T-helper 17 cell (primary cell): ENCODE data around the gene PEPD. TPM values are rescaled to one million over a fixed set of nuclear protein-coding genes. Genes with fewer than 3 reads are reported as not detected.
A peak's percentile ranks its signal among the peaks of the same experiment; 100 is the strongest.

Source experiments
- ATAC-seq: fragments of 150-1000 bp; cut with Tn5 transposase; 2 replicates; pipeline ENCODE4 v1.10.0; 2021; ENCODE audit warnings: mild to moderate bottlenecking, moderate library complexity
- DNase-seq, 3 donors: peaks; one replicate each; pipeline versions ENCODE4 v3.0.0 to v3.0.0-alpha.2; 2020 to 2021
- H3K9me3 ChIP-seq: one replicate; pipeline ENCODE4 v1.7.0; 2013; ENCODE audit warnings: low read length, mild to moderate bottlenecking; ENCODE audit not compliant: control insufficient read depth, poor library complexity, severe bottlenecking
- H3K27ac Mint-ChIP-seq: one replicate; pipeline ENCODE4 v1.8.0; 2022; ENCODE audit warnings: mild to moderate bottlenecking, moderate library complexity, mixed read lengths
- H3K27me3 Mint-ChIP-seq: one replicate; pipeline ENCODE4 v1.8.0; 2022; ENCODE audit warnings: mixed read lengths
- H3K36me3 Mint-ChIP-seq: one replicate; pipeline ENCODE4 v1.8.0; 2022; ENCODE audit warnings: low read depth, mixed read lengths
- H3K4me1 Mint-ChIP-seq: one replicate; pipeline ENCODE4 v1.8.0; 2022; ENCODE audit warnings: mild to moderate bottlenecking, mixed read lengths
- H3K4me3 Mint-ChIP-seq: one replicate; pipeline ENCODE4 v1.8.0; 2022; ENCODE audit warnings: mild to moderate bottlenecking, moderate library complexity, mixed read lengths
- total RNA-seq, 4 donors: library from RNA in 2 of 4; stranded (reverse) in 2 of 4; gene quantifications; one replicate each; pipeline ENCODE4 v1.2.3 and lab custom pipeline; 2022 to 2026

The PEPD gene
- total RNA-seq, 2 donors from 2014 or later = 38.5 to 41.4 TPM

DNA sequence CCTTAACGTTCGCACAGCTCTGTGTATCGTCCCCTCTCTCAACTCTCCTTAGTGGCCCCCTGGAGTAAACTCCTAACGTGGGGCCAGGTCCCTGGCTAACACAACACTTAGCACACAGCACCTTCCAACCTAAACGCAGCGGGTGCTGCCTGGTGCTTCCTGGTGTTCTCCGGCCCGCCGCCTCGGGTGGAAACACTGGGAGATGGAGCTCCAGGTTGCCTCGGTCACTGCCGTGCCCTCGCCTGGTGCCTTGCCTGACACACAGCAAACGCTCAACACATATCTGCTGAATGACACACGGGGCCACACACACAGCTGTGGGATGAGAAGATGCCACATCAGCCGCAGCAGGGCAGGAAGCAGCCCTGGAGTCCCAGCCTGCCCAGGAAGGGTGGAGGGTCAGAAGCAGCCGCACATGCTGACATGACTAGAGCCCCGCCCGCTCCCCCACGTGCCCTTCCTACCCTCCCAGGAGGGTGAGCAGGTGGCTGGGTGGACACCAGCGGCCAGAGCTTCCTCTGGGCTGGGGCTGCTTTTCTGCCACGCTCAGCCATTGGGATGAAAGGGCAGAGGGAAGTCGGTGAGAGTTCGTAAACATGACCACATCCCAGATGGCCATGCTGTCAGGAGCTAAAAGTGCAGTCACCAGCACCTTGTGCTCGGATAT, 6.6 kb downstream of the PEPD start:
- no peaks in the 10 kb centered on the region for H3K9me3 ChIP-seq
- peak overlapping the region; percentile 82 for H3K4me3 Mint-ChIP-seq
- DNase-seq (no peak), ATAC-seq (peak; percentile 71)
- peaks cover 2% of the 10 kb centered on the region for H3K36me3 Mint-ChIP-seq
- peak overlapping the region; percentile 87 for H3K27ac Mint-ChIP-seq
- no peaks in the 10 kb centered on the region for H3K27me3 Mint-ChIP-seq
- H3K4me1 Mint-ChIP-seq = peaks cover 47% of the 10 kb centered on the region

DNA sequence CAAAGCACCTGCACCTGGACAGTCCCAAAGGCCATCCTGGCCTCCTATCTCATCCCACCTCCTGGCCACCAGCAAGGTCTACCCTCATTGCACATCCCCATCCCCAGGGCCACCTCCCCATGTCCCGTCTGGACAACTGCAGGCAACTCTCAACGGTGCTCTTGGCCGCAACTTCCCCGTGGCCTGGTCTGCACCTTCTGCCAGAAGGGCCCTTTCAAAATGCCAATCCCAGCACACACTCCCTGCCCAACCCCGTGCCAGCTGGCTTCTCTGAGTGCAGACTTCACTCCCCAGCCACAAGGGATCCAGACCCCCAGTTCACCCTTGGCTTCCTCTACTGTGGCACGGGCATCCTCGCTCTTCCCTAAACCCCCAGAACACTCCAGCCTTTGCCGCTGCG, 8.2 kb downstream of the PEPD start:
- Mint-ChIP-seq H3K36me3 (peaks cover 2% of the 10 kb centered on the region), H3K4me1 (peaks cover 38% of the 10 kb centered on the region), H3K4me3 (no peak overlapping the region), H3K27ac (peak overlapping the region; percentile 24), H3K27me3 (no peaks in the 10 kb centered on the region)
- no peaks in the 10 kb centered on the region for H3K9me3 ChIP-seq
- DNase-seq (no peak), ATAC-seq (no peak)

DNA sequence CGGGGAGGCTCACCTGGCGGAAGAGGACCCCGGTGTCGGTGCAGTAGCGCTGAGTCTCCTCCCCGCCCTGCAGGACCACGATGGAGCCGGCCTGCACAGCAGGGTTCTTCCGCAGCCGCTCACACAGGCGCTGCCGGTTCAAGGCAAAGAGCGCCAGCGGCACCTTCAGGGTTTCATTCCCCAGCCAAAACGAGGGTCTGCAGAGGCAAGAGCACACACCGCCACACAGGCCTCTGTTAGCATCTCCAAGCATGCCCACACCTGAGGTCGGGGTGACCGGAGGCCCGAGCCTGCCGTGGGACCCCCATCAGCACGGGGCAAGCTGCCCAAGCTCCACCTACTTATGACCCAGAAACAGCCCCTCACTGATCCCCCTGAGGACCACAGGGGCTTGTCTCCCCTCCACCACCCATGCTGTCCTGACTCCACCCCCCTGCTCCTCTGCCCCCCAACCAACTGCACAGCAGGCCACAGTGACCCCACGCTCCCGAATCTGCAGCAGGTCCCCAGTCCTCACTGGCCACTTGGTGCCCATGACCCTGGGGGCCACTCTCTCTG, 8.9 kb downstream of the PEPD start:
- no peaks in the 10 kb centered on the region for H3K9me3 ChIP-seq
- ATAC-seq (no peak), DNase-seq (no peak)
- Mint-ChIP-seq H3K36me3 (peaks cover 2% of the 10 kb centered on the region), H3K27ac (peak overlapping the region; percentile 24), H3K4me3 (no peak overlapping the region), H3K4me1 (peaks cover 38% of the 10 kb centered on the region), H3K27me3 (no peaks in the 10 kb centered on the region)

DNA sequence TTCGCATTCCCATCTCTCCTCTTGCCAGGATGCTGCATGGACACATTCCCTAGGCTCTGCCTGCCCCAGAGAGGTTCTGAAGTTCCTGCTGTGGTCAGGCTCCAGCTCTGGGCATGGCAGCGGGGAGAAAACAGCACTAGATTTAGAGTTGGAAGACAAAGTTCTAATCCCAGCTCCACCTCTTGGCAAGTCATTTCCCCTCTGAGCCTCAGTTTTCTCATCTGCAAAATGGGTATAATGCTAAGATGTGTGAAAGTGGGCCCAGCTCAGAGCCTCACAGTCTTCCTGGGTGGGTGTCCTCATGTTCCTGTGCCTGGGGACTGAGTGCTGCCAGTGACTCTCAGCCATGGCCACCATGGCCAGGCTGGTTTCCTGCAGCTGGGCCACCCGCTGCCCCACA, 9.6 kb downstream of the PEPD start:
- no peak overlapping the region for H3K4me3 Mint-ChIP-seq
- no peaks in the 10 kb centered on the region for H3K27me3 Mint-ChIP-seq
- no peak for ATAC-seq
- no peak for DNase-seq
- no peaks in the 10 kb centered on the region for H3K9me3 ChIP-seq
- peaks cover 2% of the 10 kb centered on the region for H3K36me3 Mint-ChIP-seq
- H3K4me1 Mint-ChIP-seq = peaks cover 38% of the 10 kb centered on the region
- no peak overlapping the region for H3K27ac Mint-ChIP-seq

DNA sequence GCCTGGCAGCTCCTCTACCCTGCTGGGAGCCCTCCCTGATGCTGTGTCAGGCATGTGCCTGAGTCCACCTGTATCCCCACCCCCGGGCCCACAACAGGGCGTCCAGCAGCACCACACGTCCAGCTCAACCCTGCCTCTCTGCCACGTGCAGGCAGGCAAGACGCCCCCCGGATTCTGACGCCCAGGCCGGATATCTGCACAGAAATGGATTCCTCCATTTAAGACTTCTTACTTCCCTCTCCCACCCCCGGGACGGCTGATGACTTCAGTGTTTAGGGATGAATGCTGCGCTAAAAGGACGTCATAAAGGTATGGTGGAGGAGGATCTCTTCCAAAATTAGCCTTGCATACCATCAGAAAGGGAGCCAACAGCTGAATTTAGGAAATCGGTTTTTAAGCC, 10.2 kb downstream of the PEPD start:
- DNase-seq (no peak), ATAC-seq (no peak)
- Mint-ChIP-seq H3K36me3 (peaks cover 2% of the 10 kb centered on the region), H3K4me1 (peaks cover 38% of the 10 kb centered on the region), H3K27ac (no peak overlapping the region), H3K4me3 (no peak overlapping the region), H3K27me3 (no peaks in the 10 kb centered on the region)
- H3K9me3 ChIP-seq = no peaks in the 10 kb centered on the region

DNA sequence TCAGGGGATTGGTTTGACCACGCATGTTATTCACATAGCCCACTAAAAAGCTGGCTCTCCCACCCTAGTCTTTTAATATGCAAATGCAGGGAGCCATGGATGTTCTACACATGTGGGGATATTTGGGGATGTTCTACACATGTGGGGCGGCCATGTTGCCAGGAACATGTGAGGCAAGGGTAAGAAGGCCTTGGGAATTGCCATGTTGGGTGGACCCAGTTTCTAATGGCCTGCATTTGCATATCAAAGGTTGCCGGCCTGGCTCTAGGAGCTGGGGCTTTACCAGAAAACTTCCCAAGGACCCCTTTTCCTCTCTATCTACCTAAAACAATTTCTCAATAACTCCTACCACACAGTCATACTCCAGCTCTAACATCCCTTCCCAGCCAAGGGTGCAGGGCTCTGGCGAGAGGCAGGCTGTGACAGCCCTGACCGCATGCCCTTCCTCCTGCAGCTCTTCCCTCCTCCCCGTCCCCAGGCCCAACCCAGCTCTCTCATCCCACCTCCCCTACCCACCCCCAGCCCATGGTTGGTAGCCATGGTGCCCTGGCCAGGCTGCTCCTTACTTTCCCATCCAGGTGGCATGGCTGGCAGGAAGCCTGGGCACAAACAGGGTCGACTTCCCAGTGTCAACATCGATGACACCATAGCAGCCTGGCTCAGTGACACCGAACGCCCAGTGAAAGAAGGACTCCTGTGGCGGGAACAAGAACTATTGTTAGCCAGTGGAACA, 11.0 kb downstream of the PEPD start:
- ATAC-seq = no peak

DNA sequence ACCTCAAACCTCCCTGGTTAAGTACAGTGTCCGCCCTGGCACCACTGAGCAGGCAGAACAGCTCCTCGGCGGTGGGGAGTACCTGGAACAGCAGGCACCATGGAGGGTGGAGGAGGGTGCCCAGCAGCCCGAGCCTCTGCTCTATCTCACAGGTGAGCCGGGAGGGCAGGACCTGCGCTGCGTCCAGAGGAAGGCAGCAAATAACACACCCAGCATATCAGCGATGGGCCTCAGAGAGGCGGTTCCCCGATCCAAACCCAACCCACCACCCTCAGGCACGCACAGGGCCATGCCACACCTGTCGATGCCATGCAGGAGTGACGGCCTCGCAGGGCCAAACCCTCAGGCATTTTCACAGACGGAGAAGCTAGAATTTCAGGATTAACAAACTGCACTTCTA, 11.8 kb downstream of the PEPD start:
- Mint-ChIP-seq H3K4me1 (peaks cover 33% of the 10 kb centered on the region), H3K4me3 (no peak overlapping the region), H3K36me3 (peaks cover 2% of the 10 kb centered on the region), H3K27me3 (no peaks in the 10 kb centered on the region), H3K27ac (no peak overlapping the region)
- DNase-seq (no peak), ATAC-seq (no peak)
- no peaks in the 10 kb centered on the region for H3K9me3 ChIP-seq

More for the DNA sequence above, 11.0 kb downstream of the PEPD start:
- Mint-ChIP-seq H3K4me3 (no peak overlapping the region), H3K4me1 (peaks cover 40% of the 10 kb centered on the region), H3K27me3 (no peaks in the 10 kb centered on the region), H3K36me3 (peaks cover 2% of the 10 kb centered on the region), H3K27ac (no peak overlapping the region)
- no peaks in the 10 kb centered on the region for H3K9me3 ChIP-seq
- no peak for DNase-seq

DNA sequence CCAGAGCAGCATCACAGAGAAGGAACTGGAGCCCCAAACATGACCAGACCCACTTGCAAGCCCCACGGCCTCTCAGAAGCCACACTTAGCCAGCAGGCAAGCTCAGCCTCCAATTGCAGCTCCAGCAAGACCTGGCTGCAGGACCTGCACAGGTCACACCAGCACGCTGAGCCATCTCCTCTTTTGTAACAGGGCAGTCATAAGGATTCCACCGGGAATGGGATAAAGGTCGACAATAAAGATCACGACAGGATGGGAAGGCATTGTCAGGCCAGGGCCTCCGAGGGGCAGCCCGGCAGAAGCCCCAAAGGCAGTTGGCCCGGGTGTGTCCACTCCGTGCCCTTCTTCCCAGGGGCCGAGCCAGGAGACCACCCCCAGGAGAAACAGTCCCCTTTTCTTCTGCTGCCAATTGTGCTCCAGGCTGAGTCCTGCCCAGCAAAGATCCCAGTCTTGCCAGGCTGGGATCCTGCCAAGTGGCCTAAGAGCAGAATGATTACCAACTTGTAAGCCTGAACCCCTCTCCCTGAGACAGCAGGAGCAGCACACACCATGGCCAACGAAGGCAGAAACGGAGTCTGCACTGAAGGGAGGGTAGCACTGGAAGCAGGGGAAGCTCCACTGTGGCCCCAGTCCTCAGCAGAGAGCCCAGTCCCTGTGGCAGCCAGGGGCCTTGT, 12.5 kb downstream of the PEPD start:
- H3K4me3 Mint-ChIP-seq = no peak overlapping the region
- DNase-seq (no peak), ATAC-seq (no peak)
- H3K9me3 ChIP-seq = no peaks in the 10 kb centered on the region
- peaks cover 26% of the 10 kb centered on the region for H3K4me1 Mint-ChIP-seq
- H3K27me3 Mint-ChIP-seq = no peaks in the 10 kb centered on the region
- peaks cover 2% of the 10 kb centered on the region for H3K36me3 Mint-ChIP-seq
- no peak overlapping the region for H3K27ac Mint-ChIP-seq

DNA sequence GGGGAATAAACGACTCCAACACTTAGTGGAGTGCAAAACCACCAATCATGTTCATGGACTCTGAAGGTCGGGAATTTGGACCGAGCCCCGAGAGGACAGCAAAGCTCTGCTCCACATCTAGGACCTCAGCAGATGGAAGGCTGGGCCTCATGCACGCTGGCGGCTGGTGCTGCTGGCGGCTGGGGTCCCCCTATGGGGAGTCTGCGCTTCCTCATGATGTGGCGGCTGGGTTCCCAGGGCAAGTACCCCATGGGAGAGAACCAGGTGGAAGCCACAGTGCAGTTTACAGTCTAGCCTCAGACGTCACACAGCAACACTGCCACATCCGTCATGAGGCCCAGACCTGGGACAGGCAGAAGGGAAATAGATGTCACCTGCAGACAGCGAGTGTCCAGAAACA, 13.2 kb downstream of the PEPD start:
- no peak overlapping the region for H3K27ac Mint-ChIP-seq
- no peaks in the 10 kb centered on the region for H3K9me3 ChIP-seq
- no peaks in the 10 kb centered on the region for H3K27me3 Mint-ChIP-seq
- ATAC-seq = no peak
- DNase-seq = no peak
- H3K4me1 Mint-ChIP-seq = peaks cover 21% of the 10 kb centered on the region
- peaks cover 2% of the 10 kb centered on the region for H3K36me3 Mint-ChIP-seq
- H3K4me3 Mint-ChIP-seq = no peak overlapping the region

DNA sequence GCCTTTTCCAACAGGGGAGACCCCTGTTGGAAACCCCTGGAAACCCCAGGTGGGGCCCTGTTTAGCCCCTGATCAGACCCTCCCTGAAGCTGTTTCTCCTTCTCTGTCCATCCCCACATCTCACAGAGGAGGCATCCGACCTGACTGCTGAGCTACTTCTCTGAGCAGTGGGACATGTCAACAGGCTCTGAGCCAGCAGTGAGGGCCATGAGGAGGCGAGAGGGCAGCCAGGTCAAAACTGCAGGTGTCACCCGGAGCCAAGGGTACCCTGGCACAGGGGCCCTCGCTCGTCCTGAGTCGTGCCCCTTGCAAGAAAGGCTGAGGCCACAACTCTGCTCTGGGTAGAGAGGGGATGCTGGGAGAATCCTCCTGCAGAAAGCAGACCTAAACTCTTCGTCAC, 13.6 kb downstream of the PEPD start:
- H3K4me1 Mint-ChIP-seq = peaks cover 18% of the 10 kb centered on the region
- H3K4me3 Mint-ChIP-seq = no peak overlapping the region
- H3K27me3 Mint-ChIP-seq = no peaks in the 10 kb centered on the region
- H3K27ac Mint-ChIP-seq = no peak overlapping the region
- ATAC-seq (no peak), DNase-seq (no peak)
- H3K36me3 Mint-ChIP-seq = peaks cover 2% of the 10 kb centered on the region
- H3K9me3 ChIP-seq = no peaks in the 10 kb centered on the region

DNA sequence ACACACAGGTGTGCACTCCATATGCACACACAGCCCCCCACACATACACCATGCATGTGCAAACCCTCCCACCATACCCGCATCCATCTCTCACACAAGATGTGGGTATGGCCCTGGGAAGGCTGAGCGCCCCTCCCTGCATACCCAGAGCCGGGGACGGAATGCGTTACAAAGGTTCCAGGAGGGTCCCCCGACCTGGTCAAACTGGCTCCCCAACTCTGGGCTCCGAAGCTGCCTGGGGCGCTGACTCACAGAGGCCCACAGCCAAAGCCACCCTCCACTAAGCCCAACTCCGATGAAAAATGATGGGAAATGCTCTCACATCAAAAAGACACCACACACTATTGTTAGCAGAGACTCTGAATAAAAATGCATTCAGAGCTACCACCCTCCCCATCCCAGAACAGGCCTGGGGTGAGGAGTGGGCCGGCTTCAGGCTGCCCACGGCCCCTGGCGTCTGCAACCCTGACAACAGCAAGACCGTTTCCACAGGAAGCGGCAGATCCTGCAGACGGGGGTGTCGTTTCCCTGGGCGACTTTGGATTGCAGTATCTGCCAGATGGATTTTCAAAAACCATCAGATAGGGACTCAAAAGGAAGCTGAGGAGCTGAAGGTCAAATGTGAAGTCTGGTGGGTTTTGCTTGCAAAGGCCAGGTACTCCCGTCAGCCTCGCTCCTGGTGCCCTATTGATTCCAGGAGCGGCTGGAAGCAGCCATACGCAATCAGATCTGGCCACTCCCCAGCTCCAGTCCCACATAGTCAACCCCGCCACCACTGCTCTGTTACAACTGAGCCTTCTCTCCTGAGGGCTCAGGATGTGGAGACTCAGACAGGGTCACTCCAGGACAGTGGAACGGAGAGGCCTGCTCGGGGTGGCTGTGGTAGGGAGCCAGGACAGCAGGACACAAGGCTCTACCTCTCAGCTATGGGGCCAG, 14.3 kb downstream of the PEPD start:
- Mint-ChIP-seq H3K4me1 (peaks cover 18% of the 10 kb centered on the region), H3K4me3 (no peak overlapping the region), H3K27ac (peak overlapping the region; percentile 2)

DNA sequence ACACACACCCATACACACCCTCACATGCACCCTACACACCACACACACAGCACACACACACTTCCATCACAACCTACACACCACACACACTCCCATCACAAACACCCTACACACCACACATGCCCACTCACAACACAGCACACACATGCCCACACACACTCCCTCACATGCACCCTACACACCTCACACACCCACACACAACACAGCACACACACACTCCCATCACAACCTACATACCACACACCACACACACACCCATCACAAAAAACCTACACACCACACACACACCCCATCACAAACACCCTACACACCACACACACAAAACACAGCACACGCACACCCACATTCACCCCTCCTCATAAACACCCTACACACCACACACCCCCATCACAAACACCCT, 15.1 kb downstream of the PEPD start:
- H3K4me3 Mint-ChIP-seq = no peak overlapping the region
- no peaks in the 10 kb centered on the region for H3K9me3 ChIP-seq
- ATAC-seq = no peak
- peaks cover 17% of the 10 kb centered on the region for H3K4me1 Mint-ChIP-seq
- no peaks in the 10 kb centered on the region for H3K27me3 Mint-ChIP-seq
- no peak for DNase-seq
- peaks cover 2% of the 10 kb centered on the region for H3K36me3 Mint-ChIP-seq
- peak overlapping the region; percentile 2 for H3K27ac Mint-ChIP-seq

More for the DNA sequence above, 14.3 kb downstream of the PEPD start:
- H3K9me3 ChIP-seq = no peaks in the 10 kb centered on the region
- DNase-seq (no peak), ATAC-seq (no peak)
- Mint-ChIP-seq H3K36me3 (peaks cover 2% of the 10 kb centered on the region), H3K27me3 (no peaks in the 10 kb centered on the region)
